SKM-1 (cell line): ENCODE results near the gene KAZN.
"Not testable (repeated sequence)": the region's sequence is repeated elsewhere in the genome, so short reads cannot be mapped to it uniquely, and the experiment has no call there.

Experiments used
- DNase-seq: peaks from one replicate; lab custom pipeline; 2025; ENCODE audit not compliant: unreplicated experiment; lab: John Stamatoyannopoulos, UW

KAZN gene

DNA sequence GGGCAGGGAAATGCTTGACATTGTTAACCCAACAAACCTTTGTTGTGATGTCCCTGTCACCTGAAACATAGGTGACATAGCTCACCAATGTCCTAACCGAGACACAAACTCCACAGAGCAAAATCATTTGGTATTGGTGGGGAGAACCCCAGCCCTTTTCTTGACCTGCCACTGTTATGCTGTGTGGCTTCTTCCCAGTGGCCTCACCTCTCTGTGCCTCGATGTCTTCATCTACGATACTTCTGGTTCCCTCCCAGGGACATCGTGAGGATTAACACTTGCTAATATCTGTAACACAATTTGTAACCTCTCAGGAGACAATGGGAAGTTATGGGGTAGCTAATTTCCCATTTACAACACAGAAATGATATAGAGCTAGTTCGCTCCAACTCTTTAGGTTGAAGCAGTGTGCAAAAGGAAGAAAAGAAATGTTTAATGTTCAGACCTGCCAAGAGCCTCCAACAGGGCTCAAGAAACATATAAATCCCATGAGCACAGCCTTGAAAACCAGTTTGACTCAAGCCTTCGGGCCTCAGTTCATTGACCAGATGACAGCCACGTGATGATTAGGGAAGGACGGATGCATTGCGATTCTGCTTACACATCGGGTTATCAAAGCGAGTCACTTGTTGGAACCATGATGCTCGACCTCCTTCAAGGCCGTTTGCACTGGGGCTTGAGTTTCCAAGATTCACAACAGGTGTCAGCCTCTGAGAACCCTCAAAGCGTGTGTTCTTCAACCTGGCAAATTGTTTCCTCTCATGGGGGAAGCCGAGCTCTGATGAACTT, 517.3 kb downstream of the KAZN start:
- no peak for DNase-seq

DNA sequence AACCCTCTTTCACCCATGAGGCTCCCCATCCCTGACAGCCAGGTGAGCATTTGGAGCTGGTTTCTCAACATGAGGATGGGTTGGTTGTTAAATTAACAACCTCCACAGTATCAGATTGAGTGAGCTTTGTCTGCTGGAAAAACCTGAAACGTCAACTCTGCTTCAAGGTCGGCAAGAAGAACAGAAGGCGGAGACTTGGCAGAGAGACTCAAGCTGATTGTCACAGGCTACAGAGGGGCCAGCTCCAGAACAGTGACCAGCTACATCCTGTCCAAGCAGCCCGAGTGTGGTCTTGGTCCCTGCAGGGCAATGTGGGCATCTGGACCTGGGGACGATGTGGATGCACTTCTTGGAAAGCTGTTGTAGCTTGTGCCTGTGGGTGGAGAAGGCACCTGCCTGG, 518.5 kb downstream of the KAZN start:
- DNase-seq = no peak

DNA sequence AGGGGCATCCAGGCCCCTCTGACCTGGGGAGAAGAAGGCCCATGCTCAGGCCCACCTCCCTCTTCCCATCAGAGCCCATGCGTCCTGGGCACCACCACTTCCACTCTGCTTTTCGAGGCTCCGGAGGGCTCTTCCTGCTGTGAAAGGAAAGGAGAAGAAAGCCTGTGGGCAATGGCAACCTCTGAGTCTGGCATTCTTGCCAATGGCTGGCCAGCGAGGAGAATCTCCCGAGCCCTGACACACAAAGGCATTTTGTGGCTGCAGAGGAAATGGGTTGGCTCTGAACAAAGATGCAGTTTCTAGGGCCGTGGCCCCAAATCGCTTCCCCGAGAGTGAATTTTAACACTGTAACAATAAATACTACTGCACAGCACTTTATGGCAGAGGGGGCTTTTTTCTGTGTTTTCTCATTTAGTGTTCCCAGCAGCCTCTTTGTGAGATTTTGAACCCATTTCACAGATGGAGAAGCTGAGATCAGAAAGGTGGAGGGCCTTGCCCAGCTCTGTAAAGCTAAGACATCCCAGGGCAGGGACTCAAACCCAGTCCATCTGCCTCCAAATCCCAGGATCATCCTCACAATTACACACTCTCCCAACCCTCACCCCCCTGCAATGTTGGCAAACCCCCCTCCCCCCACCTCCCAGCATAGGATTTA, 519.3 kb downstream of the KAZN start:
- DNase-seq = no peak

DNA sequence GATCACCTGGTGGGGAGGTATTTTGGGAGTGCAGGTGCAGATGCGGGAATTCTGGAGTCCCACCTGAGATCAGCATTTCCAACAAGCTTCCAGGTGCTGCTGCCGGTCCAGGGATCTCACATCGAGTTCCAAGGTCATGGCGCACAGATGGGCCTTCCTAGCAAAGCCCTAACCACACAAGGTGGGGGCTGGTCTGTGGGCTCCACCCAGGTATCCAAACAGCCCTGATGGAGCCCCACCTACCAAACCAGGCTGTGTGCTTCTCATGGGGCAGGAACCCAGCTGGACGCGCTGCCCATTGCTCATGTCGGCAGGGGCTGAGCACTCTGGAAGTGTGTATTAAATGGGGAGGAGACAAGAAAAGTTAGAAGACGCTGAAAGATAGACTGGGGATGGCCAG, 520.1 kb downstream of the KAZN start:
- DNase-seq = no peak

DNA sequence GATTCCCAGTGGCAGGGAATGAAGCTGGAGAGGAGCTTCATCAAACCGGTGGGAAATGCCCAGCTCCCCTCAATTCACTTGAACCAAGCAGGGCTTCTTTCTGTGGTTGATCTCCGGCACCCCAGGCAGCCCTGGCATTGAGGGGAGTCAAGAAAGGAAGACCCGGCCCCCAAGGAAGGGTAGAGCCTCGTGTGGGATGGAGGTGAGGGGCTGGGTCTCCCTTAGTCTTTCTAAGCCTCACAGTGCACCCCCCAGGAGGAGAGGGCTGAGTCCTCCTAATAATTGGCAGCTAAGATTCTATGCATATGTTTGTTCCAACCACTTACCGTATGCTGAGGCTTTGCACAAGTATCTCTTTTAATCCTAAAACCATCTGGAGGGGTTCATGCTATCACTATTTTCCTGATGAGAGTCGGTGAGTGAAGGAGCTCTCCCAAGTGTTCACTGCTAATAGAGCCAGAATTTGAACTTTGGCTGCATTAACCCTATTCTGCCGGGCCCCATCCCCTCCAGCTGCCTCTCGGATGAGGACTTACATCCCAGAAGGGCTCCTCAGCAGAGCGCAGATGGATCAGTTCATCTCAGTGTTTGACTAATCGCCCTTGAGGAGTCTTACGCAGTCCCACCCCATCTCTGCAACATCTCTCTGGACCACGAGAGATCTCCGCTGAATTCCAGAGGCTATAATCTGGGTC, 521.9 kb downstream of the KAZN start:
- DNase-seq = no peak

DNA sequence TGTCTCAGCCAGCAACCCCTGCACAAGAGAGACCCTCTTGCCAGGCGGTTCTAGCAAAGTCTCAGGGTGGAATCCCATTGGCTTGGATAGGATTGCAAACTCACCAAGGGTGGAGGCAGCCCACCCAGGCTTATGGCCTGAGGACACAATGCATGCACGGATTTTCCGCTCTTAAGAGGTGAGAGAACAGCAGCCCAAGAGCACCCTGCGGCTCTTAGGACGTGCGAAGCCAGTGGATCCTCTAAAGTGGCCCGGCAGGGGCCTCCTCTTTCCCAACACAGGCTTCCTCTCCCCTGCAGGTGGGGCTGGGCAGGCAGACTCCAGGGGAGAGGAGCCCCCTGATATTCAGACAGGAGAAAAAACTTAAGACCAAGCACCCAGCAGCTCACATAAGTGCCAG, 523.8 kb downstream of the KAZN start:
- no peak for DNase-seq

DNA sequence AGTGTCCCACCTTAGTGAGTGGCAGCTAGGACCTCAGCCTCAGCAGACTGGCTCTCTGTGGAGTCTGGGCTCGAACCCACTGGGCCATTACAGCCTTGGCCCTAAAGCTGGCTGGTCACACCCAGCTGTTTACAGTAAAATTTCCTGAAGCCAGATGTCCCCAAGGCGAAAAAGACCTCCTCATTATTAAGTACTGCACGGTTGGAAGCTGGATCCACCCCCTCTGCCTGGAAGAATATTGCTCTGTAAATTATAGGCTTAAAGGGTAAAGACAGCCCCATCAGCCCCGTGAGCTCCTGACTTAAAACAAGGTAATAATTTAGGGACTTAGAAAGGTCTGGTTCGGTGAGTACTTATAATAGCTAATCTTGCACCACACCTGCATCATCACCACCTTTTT, 524.8 kb downstream of the KAZN start:
- no peak for DNase-seq

DNA sequence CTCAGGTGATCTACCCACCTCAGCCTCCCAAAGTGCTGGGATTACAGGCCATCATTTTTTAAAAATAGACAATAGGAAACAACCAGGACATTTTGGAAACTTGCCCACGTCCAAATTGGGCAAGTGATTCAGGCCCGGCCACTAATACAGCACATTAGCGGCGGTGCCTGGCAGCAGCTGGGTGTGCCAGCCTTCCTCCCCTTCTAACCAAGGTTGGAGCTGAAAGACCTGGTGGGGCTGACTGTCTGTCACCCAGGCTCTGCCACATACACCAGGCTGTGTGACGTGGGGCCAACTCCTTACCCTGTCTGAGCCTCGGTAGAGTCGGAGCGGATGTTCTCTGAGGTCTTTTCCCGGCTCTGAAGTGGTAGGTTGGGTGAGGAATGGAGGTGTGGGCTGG, 525.4 kb downstream of the KAZN start:
- DNase-seq = no peak

DNA sequence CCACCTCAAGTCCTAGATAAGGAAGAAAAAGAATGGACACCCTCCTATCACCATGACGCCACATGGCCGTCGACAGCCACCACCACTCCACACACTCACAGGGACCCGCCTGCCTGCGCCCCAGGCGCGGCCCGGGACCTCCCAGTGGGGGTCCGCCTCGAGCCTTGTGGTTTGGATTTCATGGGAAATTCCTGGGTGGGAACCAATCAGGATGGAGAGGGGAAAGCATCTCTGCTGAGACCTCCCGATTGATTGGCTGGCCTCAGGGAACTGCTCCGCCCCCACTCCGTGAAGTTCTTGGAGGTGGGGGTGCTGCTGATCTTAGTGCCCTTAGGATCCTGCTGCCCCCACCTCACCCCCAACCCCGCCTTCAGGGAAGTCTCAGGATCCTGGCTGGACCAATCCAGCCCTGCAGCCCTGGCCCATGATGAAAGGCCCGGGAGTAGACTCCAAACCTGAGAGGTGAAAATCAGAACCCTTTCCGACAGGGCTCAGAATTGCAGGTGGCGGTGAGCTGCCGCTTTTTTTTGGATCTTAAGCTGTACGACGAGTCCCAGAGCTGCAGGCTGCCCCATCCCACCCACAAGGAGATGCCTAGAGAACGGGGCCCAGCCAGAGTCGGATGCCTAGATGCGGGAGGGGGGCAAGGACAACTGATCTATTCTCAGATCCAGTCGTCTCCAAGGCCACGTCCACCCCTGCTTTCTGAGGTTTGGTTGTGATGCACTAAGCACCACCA, 526.0 kb downstream of the KAZN start:
- DNase-seq = no peak

DNA sequence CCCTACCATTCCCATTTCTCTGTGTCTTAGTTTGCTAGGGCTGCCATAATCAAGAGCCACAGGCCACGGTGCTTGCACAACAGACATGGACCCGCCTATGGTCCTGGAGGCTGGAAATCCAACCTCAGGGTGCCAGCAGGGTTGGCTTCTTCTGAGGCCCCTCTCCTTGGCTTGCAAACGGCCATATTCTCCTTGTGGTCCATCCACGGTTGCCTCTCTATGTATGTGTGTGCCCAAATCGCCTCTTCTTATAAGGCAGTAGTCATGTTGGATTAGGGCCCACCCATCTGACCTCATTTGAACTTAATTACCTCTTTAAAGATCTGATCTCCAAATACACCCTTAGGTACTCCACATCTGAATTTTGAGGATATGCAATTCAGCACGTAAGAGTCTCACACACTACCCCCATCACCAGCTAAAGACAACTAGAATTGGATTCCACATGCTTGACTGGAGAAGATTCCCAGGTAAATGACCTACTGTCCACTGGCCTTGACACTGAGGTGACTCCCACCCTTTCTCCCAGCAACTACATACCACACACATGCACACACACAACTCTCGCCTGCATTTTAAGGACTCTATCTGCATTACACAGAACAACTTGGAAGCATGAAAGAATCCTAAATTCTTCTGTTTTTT, 526.7 kb downstream of the KAZN start:
- DNase-seq = no peak

DNA sequence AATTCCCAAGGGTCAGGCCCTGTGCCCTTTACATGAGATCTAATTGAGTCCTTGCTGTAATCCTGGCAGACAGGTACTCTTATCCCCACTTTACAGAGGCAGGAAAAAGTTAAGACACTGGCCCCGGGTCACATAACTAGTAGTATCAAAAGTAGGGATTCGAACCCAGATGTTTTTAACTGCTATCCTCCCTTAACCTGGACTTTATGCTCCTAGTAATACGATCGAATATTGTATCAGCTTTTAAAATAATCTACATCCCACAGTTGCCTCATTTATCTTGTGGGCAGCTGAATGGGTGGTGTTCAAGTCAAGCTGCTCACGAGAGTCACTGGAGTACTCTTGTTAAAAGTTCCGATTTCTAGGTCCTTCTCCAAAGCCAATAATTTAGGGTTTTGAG, 529.6 kb downstream of the KAZN start:
- DNase-seq = no peak

DNA sequence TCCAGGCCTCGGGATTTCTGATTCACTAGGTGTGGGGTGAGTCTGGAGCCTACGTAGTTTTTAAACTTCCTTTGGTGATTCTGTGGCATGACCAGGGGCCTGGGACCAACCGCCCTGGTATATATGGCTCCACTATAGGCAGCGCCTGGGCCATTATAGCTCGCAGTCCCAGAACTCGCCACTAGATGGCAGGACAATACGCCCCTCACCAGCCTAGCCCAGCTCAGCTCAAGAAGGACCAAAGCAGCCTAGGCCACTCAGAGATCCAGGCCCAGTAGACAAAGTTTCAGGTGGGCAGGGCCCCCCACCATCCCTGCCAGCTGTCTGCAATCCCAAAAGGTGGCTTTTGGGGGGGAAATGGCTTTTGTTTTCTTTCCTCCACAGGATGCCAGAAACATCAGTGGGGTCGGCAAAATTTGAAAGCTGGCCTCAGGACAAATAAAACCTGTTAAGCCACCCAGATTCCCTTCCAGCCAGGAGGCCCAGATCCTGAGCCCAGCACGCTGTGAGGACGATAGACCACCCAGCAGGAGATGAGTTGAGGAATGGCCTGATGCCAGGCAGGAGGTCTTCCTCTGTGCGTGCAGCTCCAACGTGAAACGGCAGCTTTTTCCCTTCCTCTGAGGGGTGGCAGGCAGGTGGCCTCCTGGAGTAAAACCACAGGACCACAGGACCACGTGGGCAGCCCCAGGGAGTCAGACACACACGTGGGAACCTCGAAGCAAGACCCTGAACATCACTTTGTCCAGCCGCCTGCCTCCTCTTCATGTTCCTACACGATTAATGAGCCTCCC, 530.2 kb downstream of the KAZN start:
- DNase-seq = peak; percentile 48

DNA sequence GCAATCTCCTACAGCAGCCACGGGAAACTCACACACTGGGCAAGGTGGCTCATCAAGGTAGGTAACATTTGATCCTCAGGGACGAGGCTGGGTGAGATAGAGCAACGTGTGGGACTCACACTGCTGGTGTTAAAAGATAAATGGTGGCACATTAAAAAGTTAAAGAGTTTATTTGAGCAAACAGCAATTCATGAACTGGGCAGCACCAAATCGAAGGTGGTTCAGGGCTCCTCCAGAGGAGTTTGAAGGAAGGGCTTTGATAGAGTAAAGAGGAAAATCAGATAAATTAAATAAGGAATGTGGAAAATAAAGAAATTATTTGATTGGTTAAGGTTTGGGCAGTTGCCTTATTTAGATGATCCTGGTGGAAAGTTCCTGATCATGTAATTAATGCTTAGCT, 531.5 kb downstream of the KAZN start:
- DNase-seq = no peak

DNA sequence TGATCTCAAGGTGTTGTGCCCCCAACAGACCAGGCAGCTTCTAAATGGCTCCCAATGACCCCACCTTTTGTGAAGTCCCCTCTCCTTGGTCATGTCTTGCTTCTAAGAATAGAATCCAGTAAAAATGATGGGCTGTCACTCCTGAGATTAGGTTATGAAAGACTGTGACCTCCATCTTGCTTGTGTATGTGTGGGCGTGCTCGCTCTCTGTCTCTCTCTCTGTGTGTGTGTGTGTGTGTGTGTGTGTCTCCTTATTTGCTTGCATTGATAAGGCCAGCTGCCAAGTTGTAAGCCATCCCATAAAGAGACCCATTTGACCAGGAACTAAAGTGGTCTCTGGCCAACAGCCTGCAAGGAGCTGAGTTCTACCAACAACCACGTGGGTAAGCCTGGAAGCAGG, 532.1 kb downstream of the KAZN start:
- DNase-seq = no peak

DNA sequence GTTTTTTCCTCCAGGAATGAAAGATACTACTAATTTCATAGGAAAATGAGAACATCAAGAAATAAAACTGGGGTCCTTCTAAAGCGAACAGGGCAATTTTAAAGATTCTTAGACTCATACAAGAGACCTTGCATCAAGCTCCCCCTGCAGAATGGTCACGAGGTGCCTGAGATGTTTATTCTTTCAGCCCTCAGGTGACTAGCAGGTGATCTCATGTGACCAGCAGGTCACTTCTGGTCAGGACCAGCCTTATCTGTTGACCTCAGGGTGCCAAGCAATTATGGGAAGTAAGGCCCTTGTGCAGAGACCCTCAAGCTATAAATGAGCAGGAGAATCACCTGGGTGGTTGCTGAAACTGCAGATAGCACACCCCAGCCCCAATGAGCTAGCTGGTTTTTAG, 534.5 kb downstream of the KAZN start:
- DNase-seq = no peak

DNA sequence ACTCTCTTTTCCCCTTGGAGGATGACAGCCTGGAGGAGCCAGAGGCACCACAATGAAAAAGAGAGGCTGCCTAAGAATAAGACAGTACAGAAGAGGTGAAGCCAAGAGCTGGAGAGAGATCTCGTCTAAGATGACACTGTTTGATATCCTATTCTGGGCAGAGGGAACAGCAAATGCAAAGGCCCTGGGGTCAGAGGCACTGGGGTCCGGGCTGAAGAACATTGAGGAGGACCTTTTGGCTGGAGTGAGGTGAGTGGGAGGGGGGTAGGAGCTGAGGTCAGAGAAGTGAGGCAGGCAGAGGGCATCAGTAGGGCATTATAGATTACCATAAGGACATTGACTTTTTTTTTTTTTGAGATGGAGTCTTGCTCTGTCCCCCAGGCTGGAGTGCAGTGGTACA, 535.8 kb downstream of the KAZN start:
- no peak for DNase-seq

DNA sequence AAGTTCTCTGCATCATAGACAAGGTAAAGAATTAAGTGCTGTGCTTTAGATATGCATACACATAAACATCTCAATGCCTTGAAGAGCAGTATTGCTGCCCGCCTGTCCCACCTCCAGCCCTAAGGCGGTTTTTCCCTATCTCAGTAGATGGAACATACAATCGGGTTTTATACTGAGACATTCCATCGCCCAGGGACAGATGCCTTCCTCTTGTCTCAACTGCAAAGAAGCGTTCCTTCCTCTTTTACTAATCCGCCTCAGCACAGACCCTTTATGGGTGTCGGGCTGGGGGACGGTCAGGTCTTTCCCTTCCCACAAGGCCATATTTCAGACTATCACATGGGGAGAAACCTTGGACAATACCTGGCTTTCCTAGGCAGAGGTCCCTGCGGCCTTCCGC, 537.1 kb downstream of the KAZN start:
- not testable (repeated sequence) for DNase-seq

DNA sequence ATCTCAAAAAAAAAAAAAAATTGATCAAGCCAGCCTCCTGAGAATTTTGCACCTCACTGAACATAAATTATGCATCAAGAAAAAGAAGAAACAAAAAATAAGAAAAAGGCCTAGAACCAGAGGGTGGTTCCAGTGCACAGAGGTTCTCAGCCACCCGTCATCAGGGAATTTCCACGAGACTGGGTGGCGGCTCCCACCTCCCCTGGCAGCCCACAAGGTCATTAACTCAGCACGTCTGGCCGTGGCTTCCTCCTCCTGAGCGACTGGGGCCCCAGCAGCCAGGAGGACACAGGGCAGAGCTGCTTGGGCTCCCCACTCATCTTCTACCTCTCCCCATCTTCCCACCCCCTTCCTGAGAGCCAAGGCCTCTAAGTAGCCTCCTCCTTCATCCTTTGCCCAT, 539.3 kb downstream of the KAZN start:
- DNase-seq = peak; percentile 5

DNA sequence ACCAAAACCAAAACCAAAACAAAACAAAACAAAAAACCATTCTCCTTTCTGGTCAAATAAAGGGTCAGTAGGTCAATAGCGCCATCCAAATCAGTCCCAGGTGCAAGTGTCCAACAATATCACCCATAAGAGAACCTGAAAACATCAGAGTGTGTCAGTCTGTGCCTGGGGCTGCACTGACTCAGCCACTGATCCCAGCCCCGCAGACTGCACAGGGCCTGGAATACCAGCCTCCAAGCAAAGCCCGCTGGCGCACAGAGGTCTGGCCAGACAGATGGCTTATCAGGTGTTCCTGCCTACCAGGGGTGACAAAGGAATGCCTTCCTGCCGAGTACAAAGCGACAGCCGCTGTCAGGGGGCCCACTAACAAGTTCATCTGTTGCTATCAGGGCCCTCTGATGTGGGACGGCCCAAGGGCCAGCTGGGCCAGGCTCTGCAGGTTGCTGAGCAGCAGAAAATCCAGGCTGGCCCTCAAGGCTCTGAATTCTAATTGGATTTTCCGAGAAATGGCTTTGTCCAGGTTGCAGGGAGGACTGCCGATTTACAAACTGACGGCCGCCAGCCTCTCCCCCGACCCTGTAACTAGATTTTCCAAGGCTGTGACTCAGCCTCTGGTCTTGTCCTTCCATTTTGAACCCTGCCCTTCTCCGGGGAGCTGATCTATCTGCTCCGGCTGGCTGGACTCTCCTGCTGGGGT, 541.3 kb downstream of the KAZN start:
- no peak for DNase-seq
